H1 (cell line): Measurements from ENCODE around the gene PHLDA3. TPM values are rescaled to one million over a fixed set of nuclear protein-coding genes. Genes with fewer than 3 reads are reported as not detected.

Experiments used
- KDM5A ChIP-seq: fragments of 200-600 bp; IDR thresholded peaks from 2 replicates; pipeline ENCODE4 v1.7.1; 2012; ENCODE audit warnings: mild to moderate bottlenecking, low read length, inconsistent platforms, mixed read lengths
- TCF12 ChIP-seq: IDR thresholded peaks from 2 replicates; pipeline ENCODE4 v1.6.1; 2011; ENCODE audit warnings: low read depth, mild to moderate bottlenecking, low read length
- polyA plus RNA-seq, 7 experiments: library from polyadenylated mRNA; depleted of rRNA in 3 of 7; stranded (reverse) in 5 of 7; unstranded in 2 of 7; fragments of >200 nt in 5 of 7; fragments of 200-250 nt in 2 of 7; gene quantifications; 1 replicate in 5 of 7; 2 replicates in 1 of 7; 4 replicates in 1 of 7; pipeline versions ENCODE4 v1.2.1 to v1.2.3, GENCODE V29; 2011 to 2013; ENCODE audit warnings: missing spikeins in 2 of 7, mixed read lengths in 2 of 7
- total RNA-seq: library from RNA; stranded (reverse); fragmentation: NEBNext Ultra II Directional; extraction: Animal tissue kit (Norgen Biotek cat#: 25700); gene quantifications from 2 replicates; pipeline ENCODE4 v1.2.1, GENCODE V29; 2021

PHLDA3 gene
- total and polyA plus RNA-seq, 2 of the 8 experiments (the other 6 are each of a cell fraction or from before 2014, with no cell fraction given), result 25.5 to 27.5 TPM

GRCh38 chr1:201444792-201445191 is 24.2 kb downstream of the PHLDA3 start (continued):
- TF ChIP-seq TCF12 (no peak), KDM5A (no peak)
